ENCODE data around the gene CARNS1. TPM values are rescaled to one million over a fixed set of nuclear protein-coding genes. Genes with fewer than 3 reads are reported as not detected.
A peak's percentile ranks its signal among the peaks of the same experiment; 100 is the strongest.

Gene CARNS1
- total and polyA plus RNA-seq, 2 of the 13 experiments (the other 11 are each of a cell fraction or from before 2014, with no cell fraction given), result not detected

DNA sequence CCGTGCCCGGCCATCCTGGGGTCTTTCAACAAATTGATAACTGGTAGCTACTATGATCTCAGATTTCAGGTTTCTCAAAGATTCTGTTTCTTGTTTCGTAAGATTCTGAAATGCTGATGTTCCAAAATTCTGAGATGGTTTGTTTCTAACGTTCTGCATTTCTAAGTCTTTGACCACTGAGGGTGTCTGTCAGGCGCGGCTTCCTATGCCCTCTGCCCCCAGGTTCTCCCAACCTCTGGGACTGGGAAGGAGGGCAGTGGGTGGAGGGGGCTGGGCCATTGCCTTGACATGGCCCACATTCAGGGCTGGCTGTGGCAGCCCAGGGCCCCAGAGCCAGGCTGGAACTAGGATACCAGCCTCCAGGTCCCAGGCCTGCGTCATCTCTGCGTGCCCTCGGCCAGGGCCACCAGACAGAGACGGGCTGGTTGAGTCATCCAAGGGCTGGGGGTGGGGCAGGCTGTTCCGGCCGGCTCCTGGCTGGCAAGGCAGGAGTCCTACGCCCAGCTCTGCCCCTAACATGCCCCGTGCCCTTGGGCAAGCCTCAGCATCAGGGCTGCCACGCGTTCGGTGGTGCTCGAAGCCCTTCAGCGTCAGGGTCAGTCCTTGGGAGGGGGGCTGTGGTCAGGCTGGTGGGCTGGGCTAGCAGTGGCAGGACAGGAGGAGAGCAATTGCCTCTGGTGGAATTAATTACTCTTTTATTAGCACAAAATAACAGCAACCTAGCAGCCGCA is 48.4 kb downstream of the CARNS1 start (continued):
- TF ChIP-seq, protein P1, sequence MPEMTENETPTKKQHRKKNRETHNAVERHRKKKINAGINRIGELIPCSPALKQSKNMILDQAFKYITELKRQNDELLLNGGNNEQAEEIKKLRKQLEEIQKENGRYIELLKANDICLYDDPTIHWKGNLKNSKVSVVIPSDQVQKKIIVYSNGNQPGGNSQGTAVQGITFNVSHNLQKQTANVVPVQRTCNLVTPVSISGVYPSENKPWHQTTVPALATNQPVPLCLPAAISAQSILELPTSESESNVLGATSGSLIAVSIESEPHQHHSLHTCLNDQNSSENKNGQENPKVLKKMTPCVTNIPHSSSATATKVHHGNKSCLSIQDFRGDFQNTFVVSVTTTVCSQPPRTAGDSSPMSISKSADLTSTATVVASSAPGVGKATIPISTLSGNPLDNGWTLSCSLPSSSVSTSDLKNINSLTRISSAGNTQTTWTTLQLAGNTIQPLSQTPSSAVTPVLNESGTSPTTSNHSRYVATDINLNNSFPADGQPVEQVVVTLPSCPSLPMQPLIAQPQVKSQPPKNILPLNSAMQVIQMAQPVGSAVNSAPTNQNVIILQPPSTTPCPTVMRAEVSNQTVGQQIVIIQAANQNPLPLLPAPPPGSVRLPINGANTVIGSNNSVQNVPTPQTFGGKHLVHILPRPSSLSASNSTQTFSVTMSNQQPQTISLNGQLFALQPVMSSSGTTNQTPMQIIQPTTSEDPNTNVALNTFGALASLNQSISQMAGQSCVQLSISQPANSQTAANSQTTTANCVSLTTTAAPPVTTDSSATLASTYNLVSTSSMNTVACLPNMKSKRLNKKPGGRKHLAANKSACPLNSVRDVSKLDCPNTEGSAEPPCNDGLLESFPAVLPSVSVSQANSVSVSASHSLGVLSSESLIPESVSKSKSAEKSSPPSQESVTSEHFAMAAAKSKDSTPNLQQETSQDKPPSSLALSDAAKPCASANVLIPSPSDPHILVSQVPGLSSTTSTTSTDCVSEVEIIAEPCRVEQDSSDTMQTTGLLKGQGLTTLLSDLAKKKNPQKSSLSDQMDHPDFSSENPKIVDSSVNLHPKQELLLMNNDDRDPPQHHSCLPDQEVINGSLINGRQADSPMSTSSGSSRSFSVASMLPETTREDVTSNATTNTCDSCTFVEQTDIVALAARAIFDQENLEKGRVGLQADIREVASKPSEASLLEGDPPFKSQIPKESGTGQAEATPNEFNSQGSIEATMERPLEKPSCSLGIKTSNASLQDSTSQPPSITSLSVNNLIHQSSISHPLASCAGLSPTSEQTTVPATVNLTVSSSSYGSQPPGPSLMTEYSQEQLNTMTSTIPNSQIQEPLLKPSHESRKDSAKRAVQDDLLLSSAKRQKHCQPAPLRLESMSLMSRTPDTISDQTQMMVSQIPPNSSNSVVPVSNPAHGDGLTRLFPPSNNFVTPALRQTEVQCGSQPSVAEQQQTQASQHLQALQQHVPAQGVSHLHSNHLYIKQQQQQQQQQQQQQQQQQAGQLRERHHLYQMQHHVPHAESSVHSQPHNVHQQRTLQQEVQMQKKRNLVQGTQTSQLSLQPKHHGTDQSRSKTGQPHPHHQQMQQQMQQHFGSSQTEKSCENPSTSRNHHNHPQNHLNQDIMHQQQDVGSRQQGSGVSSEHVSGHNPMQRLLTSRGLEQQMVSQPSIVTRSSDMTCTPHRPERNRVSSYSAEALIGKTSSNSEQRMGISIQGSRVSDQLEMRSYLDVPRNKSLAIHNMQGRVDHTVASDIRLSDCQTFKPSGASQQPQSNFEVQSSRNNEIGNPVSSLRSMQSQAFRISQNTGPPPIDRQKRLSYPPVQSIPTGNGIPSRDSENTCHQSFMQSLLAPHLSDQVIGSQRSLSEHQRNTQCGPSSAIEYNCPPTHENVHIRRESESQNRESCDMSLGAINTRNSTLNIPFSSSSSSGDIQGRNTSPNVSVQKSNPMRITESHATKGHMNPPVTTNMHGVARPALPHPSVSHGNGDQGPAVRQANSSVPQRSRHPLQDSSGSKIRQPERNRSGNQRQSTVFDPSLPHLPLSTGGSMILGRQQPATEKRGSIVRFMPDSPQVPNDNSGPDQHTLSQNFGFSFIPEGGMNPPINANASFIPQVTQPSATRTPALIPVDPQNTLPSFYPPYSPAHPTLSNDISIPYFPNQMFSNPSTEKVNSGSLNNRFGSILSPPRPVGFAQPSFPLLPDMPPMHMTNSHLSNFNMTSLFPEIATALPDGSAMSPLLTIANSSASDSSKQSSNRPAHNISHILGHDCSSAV (CRISPR knock-in tag; IDR thresholded peaks at IDR 0.05; ENCODE audit: borderline replicate concordance), result no peak
- TF ChIP-seq PAWR (CRISPR knock-in tag; IDR thresholded peaks at IDR 0.05; ENCODE audit: borderline replicate concordance), result no peak
- TF ChIP-seq NFYC (CRISPR knock-in tag; IDR thresholded peaks at IDR 0.05), result no peak
- TF ChIP-seq ZNF296 (CRISPR knock-in tag; conservative IDR thresholded peaks at IDR 0.05), result no peak
- TF ChIP-seq, protein P2, sequence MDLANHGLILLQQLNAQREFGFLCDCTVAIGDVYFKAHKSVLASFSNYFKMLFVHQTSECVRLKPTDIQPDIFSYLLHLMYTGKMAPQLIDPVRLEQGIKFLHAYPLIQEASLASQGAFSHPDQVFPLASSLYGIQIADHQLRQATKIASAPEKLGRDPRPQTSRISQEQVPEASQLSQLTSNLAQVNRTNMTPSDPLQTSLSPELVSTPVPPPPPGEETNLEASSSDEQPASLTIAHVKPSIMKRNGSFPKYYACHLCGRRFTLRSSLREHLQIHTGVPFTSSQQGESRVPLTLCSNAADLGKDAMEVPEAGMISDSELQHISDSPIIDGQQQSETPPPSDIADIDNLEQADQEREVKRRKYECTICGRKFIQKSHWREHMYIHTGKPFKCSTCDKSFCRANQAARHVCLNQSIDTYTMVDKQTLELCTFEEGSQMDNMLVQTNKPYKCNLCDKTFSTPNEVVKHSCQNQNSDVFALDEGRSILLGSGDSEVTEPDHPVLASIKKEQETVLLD (CRISPR knock-in tag; IDR thresholded peaks at IDR 0.05; ENCODE audit: low read depth), result no peak
- TF ChIP-seq ZNF724P (CRISPR knock-in tag; IDR thresholded peaks at IDR 0.05; ENCODE audit: borderline replicate concordance), result no peak
- no peak for TF ChIP-seq NR3C1 (CRISPR knock-in tag; IDR thresholded peaks at IDR 0.05)
- no peak; the same call in 1 of the 2 replicates for TF ChIP-seq SRY (CRISPR knock-in tag; IDR thresholded peaks at IDR 0.05)
- TF ChIP-seq, protein P3, sequence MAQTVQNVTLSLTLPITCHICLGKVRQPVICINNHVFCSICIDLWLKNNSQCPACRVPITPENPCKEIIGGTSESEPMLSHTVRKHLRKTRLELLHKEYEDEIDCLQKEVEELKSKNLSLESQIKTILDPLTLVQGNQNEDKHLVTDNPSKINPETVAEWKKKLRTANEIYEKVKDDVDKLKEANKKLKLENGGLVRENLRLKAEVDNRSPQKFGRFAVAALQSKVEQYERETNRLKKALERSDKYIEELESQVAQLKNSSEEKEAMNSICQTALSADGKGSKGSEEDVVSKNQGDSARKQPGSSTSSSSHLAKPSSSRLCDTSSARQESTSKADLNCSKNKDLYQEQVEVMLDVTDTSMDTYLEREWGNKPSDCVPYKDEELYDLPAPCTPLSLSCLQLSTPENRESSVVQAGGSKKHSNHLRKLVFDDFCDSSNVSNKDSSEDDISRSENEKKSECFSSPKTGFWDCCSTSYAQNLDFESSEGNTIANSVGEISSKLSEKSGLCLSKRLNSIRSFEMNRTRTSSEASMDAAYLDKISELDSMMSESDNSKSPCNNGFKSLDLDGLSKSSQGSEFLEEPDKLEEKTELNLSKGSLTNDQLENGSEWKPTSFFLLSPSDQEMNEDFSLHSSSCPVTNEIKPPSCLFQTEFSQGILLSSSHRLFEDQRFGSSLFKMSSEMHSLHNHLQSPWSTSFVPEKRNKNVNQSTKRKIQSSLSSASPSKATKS (CRISPR knock-in tag; IDR thresholded peaks at IDR 0.05), result no peak
- TF ChIP-seq CREM (IDR thresholded peaks at IDR 0.05), result peak; percentile 86
- no peak for TF ChIP-seq CREM (CRISPR knock-in tag; IDR thresholded peaks at IDR 0.05)
- peak; percentile 43; the same call in 1 of the 2 replicates for TF ChIP-seq ZNF564 (CRISPR knock-in tag; IDR thresholded peaks at IDR 0.05)
- TF ChIP-seq, protein P4, sequence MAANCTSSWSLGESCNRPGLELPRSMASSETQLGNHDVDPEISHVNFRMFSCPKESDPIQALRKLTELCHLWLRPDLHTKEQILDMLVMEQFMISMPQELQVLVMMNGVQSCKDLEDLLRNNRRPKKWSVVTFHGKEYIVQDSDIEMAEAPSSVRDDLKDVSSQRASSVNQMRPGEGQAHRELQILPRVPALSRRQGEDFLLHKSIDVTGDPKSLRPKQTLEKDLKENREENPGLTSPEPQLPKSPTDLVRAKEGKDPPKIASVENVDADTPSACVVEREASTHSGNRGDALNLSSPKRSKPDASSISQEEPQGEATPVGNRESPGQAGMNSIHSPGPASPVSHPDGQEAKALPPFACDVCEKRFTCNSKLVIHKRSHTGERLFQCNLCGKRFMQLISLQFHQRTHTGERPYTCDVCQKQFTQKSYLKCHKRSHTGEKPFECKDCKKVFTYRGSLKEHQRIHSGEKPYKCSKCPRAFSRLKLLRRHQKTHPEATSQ (CRISPR knock-in tag; IDR thresholded peaks at IDR 0.05; ENCODE audit: borderline replicate concordance), result no peak
- TF ChIP-seq, protein P5, sequence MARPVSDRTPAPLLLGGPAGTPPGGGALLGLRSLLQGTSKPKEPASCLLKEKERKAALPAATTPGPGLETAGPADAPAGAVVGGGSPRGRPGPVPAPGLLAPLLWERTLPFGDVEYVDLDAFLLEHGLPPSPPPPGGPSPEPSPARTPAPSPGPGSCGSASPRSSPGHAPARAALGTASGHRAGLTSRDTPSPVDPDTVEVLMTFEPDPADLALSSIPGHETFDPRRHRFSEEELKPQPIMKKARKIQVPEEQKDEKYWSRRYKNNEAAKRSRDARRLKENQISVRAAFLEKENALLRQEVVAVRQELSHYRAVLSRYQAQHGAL (CRISPR knock-in tag; IDR thresholded peaks at IDR 0.05; ENCODE audit: not compliant biosample characterization), result no peak
